ENCODE data around the gene NEIL3. TPM values are rescaled to one million over a fixed set of nuclear protein-coding genes. Genes with fewer than 3 reads are reported as not detected.
"Not testable (repeated sequence)": the region's sequence is repeated elsewhere in the genome, so short reads cannot be mapped to it uniquely, and the experiment has no call there.

NEIL3 gene
- total RNA-seq, 1 donor: 6.3 TPM

GRCh38 chr4:177290780-177291179 lies 18.9 kb upstream of the NEIL3 start:
- Histone ChIP-seq H3K27me3 (ENCODE audit: insufficient read depth, low read length) (no peaks in the 10 kb centered on the region), H3K4me1 (ENCODE audit: insufficient read depth, low read length) (peaks cover 27% of the 10 kb centered on the region), H3K9me3 (ENCODE audit: low read depth, low read length) (no peaks in the 10 kb centered on the region), H3K4me3 (ENCODE audit: low read length) (no peak overlapping the region)

- H3K9me3 ChIP-seq (ENCODE audit: low read depth, low read length): no peaks in the 10 kb centered on the region
- H3K4me1 ChIP-seq (ENCODE audit: insufficient read depth, low read length): peaks cover 15% of the 10 kb centered on the region
- H3K27me3 ChIP-seq (ENCODE audit: insufficient read depth, low read length): no peaks in the 10 kb centered on the region
- H3K4me3 ChIP-seq (ENCODE audit: low read length): no peak overlapping the region
Observed at GRCh38 chr4:177292171-177292570, 17.5 kb upstream of the NEIL3 start.

- Histone ChIP-seq H3K4me3 (ENCODE audit: low read length) (no peak overlapping the region), H3K9me3 (ENCODE audit: low read depth, low read length) (peaks cover 9% of the 10 kb centered on the region), H3K27me3 (ENCODE audit: insufficient read depth, low read length) (no peaks in the 10 kb centered on the region), H3K4me1 (ENCODE audit: insufficient read depth, low read length) (peaks cover 13% of the 10 kb centered on the region)
Observed at GRCh38 chr4:177293208-177294033, 16.3 kb upstream of the NEIL3 start.

- Histone ChIP-seq H3K27me3 (ENCODE audit: insufficient read depth, low read length) (no peaks in the 10 kb centered on the region), H3K4me3 (ENCODE audit: low read length) (no peak overlapping the region), H3K4me1 (ENCODE audit: insufficient read depth, low read length) (peaks cover 13% of the 10 kb centered on the region), H3K9me3 (ENCODE audit: low read depth, low read length) (peaks cover 9% of the 10 kb centered on the region)
Observed at GRCh38 chr4:177297785-177298391, 11.8 kb upstream of the NEIL3 start.

- H3K9me3 ChIP-seq (ENCODE audit: low read depth, low read length): peaks cover 9% of the 10 kb centered on the region
- H3K4me1 ChIP-seq (ENCODE audit: insufficient read depth, low read length): no peaks in the 10 kb centered on the region
- no peak overlapping the region for H3K4me3 ChIP-seq (ENCODE audit: low read length)
- H3K27me3 ChIP-seq (ENCODE audit: insufficient read depth, low read length): no peaks in the 10 kb centered on the region
Observed at GRCh38 chr4:177301126-177301639, 8.5 kb upstream of the NEIL3 start.

GRCh38 chr4:177302371-177303100 lies 7.1 kb upstream of the NEIL3 start:
- Histone ChIP-seq H3K27me3 (ENCODE audit: insufficient read depth, low read length) (no peaks in the 10 kb centered on the region), H3K9me3 (ENCODE audit: low read depth, low read length) (peaks cover 7% of the 10 kb centered on the region), H3K4me3 (ENCODE audit: low read length) (no peak overlapping the region), H3K4me1 (ENCODE audit: insufficient read depth, low read length) (peaks cover 2% of the 10 kb centered on the region)

GRCh38 chr4:177304094-177304493 lies 5.6 kb upstream of the NEIL3 start:
- peaks cover 17% of the 10 kb centered on the region for H3K4me1 ChIP-seq (ENCODE audit: insufficient read depth, low read length)
- H3K9me3 ChIP-seq (ENCODE audit: low read depth, low read length): no peaks in the 10 kb centered on the region
- no peaks in the 10 kb centered on the region for H3K27me3 ChIP-seq (ENCODE audit: insufficient read depth, low read length)
- no peak overlapping the region for H3K4me3 ChIP-seq (ENCODE audit: low read length)

- not testable (repeated sequence) for H3K9me3 ChIP-seq (ENCODE audit: low read depth, low read length); H3K27me3 ChIP-seq (ENCODE audit: insufficient read depth, low read length); H3K4me3 ChIP-seq (ENCODE audit: low read length)
- peaks cover 20% of the 10 kb centered on the region for H3K4me1 ChIP-seq (ENCODE audit: insufficient read depth, low read length)
Observed at GRCh38 chr4:177304864-177305263, 4.8 kb upstream of the NEIL3 start.

- Histone ChIP-seq H3K27me3 (ENCODE audit: insufficient read depth, low read length) (no peaks in the 10 kb centered on the region), H3K4me1 (ENCODE audit: insufficient read depth, low read length) (peaks cover 34% of the 10 kb centered on the region), H3K9me3 (ENCODE audit: low read depth, low read length) (no peaks in the 10 kb centered on the region), H3K4me3 (ENCODE audit: low read length) (no peak overlapping the region)
Observed at GRCh38 chr4:177308125-177308524, 1.5 kb upstream of the NEIL3 start.

- Histone ChIP-seq H3K4me1 (ENCODE audit: insufficient read depth, low read length) (peaks cover 37% of the 10 kb centered on the region), H3K9me3 (ENCODE audit: low read depth, low read length) (no peaks in the 10 kb centered on the region), H3K4me3 (ENCODE audit: low read length) (peak overlapping the region; percentile 84), H3K27me3 (ENCODE audit: insufficient read depth, low read length) (no peaks in the 10 kb centered on the region)
Observed at GRCh38 chr4:177308847-177309521, 690 bp upstream of the NEIL3 start.

GRCh38 chr4:177311589-177311988 lies 1.9 kb downstream of the NEIL3 start:
- Histone ChIP-seq H3K4me3 (ENCODE audit: low read length) (no peak overlapping the region), H3K4me1 (ENCODE audit: insufficient read depth, low read length) (peaks cover 38% of the 10 kb centered on the region), H3K27me3 (ENCODE audit: insufficient read depth, low read length) (no peaks in the 10 kb centered on the region), H3K9me3 (ENCODE audit: low read depth, low read length) (no peaks in the 10 kb centered on the region)

- Histone ChIP-seq H3K4me1 (ENCODE audit: insufficient read depth, low read length) (peaks cover 30% of the 10 kb centered on the region), H3K9me3 (ENCODE audit: low read depth, low read length) (no peaks in the 10 kb centered on the region), H3K4me3 (ENCODE audit: low read length) (no peak overlapping the region), H3K27me3 (ENCODE audit: insufficient read depth, low read length) (no peaks in the 10 kb centered on the region)
Observed at GRCh38 chr4:177313263-177313662, 3.6 kb downstream of the NEIL3 start.

- Histone ChIP-seq H3K9me3 (ENCODE audit: low read depth, low read length) (no peaks in the 10 kb centered on the region), H3K27me3 (ENCODE audit: insufficient read depth, low read length) (no peaks in the 10 kb centered on the region), H3K4me1 (ENCODE audit: insufficient read depth, low read length) (peaks cover 10% of the 10 kb centered on the region), H3K4me3 (ENCODE audit: low read length) (no peak overlapping the region)
Observed at GRCh38 chr4:177315767-177316464, 6.2 kb downstream of the NEIL3 start.

- H3K4me1 ChIP-seq (ENCODE audit: insufficient read depth, low read length): peaks cover 3% of the 10 kb centered on the region
Observed at GRCh38 chr4:177320721-177321120, 11.0 kb downstream of the NEIL3 start.

More at GRCh38 chr4:177320721-177321120, 11.0 kb downstream of the NEIL3 start:
- H3K27me3 ChIP-seq (ENCODE audit: insufficient read depth, low read length): no peaks in the 10 kb centered on the region
- no peaks in the 10 kb centered on the region for H3K9me3 ChIP-seq (ENCODE audit: low read depth, low read length)
- H3K4me3 ChIP-seq (ENCODE audit: low read length): no peak overlapping the region

Measured in mononuclear cell (primary cell).